H9 (cell line): ENCODE measurements around the gene NUP210L. TPM values are rescaled to one million over a fixed set of nuclear protein-coding genes. Genes with fewer than 3 reads are reported as not detected.

ENCODE experiments used
- DNase-seq: peaks from one replicate; pipeline ENCODE4 v3.0.0-alpha.2; 2017
- H2AFZ ChIP-seq: one replicate; pipeline ENCODE4 v1.6.1; 2013; ENCODE audit warnings: mild to moderate bottlenecking, low read length, control low read depth, moderate library complexity
- H2AK5ac ChIP-seq: 2 replicates; pipeline ENCODE4 v1.6.1; 2013; ENCODE audit warnings: low read length, control low read depth, mixed read lengths; ENCODE audit not compliant: insufficient read length
- H2BK120ac ChIP-seq: one replicate; pipeline ENCODE4 v1.6.1; 2013; ENCODE audit warnings: low read depth, mild to moderate bottlenecking, low read length, control low read depth, inconsistent platforms; ENCODE audit not compliant: poor library complexity, severe bottlenecking
- H2BK12ac ChIP-seq: 2 replicates; pipeline ENCODE4 v1.6.1; 2013; ENCODE audit warnings: low read length, control low read depth, mixed read lengths, low read depth; ENCODE audit not compliant: insufficient read length
- H2BK15ac ChIP-seq: 2 replicates; pipeline ENCODE4 v1.6.1; 2013; ENCODE audit warnings: low read depth, low read length, control low read depth
- H2BK20ac ChIP-seq: one replicate; pipeline ENCODE4 v1.6.1; 2013; ENCODE audit warnings: low read depth, mild to moderate bottlenecking, low read length, control low read depth, inconsistent platforms; ENCODE audit not compliant: poor library complexity, severe bottlenecking
- H2BK5ac ChIP-seq: 2 replicates; pipeline ENCODE4 v1.6.1; 2013; ENCODE audit warnings: low read length, control low read depth, mixed read lengths; ENCODE audit not compliant: insufficient read length
- H3K14ac ChIP-seq: 2 replicates; pipeline ENCODE4 v1.6.1; 2013; ENCODE audit warnings: low read length, control low read depth; ENCODE audit not compliant: insufficient read depth
- H3K18ac ChIP-seq: 2 replicates; pipeline ENCODE4 v1.6.1; 2013; ENCODE audit warnings: low read depth, mild to moderate bottlenecking, mixed read lengths, low read length, control low read depth; ENCODE audit not compliant: insufficient read length
- H3K23ac ChIP-seq: 2 replicates; pipeline ENCODE4 v1.6.1; 2013; ENCODE audit warnings: low read length, control low read depth, mixed read lengths, low read depth; ENCODE audit not compliant: insufficient read length
- H3K23me2 ChIP-seq: 2 replicates; pipeline ENCODE4 v1.6.1; 2013; ENCODE audit warnings: low read depth, mild to moderate bottlenecking, mixed read lengths, low read length, control low read depth; ENCODE audit not compliant: insufficient read length, poor library complexity, severe bottlenecking
- H3K27ac ChIP-seq: 2 replicates; pipeline ENCODE4 v1.5.1; 2013; ENCODE audit warnings: low read length, control low read depth, mixed read lengths, low read depth; ENCODE audit not compliant: insufficient read length
- H3K27me3 ChIP-seq: 2 replicates; pipeline ENCODE4 v1.6.1; 2013; ENCODE audit warnings: low read length, control low read depth, inconsistent platforms; ENCODE audit not compliant: insufficient read depth
- H3K4ac ChIP-seq: 2 replicates; pipeline ENCODE4 v1.6.1; 2013; ENCODE audit warnings: low read depth, mild to moderate bottlenecking, control low read depth, inconsistent platforms, low read length, moderate library complexity
- H3K4me1 ChIP-seq: 2 replicates; pipeline ENCODE4 v1.6.1; 2013; ENCODE audit warnings: low read length, control low read depth, inconsistent platforms; ENCODE audit not compliant: insufficient read depth
- H3K4me2 ChIP-seq: 2 replicates; pipeline ENCODE4 v1.6.1; 2013; ENCODE audit warnings: low read length, control low read depth, mixed read lengths; ENCODE audit not compliant: insufficient read length, insufficient read depth
- H3K56ac ChIP-seq: 2 replicates; pipeline ENCODE4 v1.6.1; 2013; ENCODE audit warnings: low read depth, mild to moderate bottlenecking, mixed read lengths, low read length, control low read depth; ENCODE audit not compliant: insufficient read length
- H3K79me1 ChIP-seq: 2 replicates; pipeline ENCODE4 v1.6.1; 2013; ENCODE audit warnings: low read depth, mild to moderate bottlenecking, moderate library complexity, low read length, control low read depth, inconsistent platforms; ENCODE audit not compliant: insufficient read depth, poor library complexity, severe bottlenecking
- H3K79me2 ChIP-seq: 2 replicates; pipeline ENCODE4 v1.6.1; 2013; ENCODE audit warnings: low read length, control low read depth, inconsistent platforms; ENCODE audit not compliant: insufficient read depth
- H3K9ac ChIP-seq: 2 replicates; pipeline ENCODE4 v1.6.1; 2013; ENCODE audit warnings: low read length, control low read depth, mixed read lengths; ENCODE audit not compliant: insufficient read length; ENCODE audit errors: extremely low read depth
- H3K9me3 ChIP-seq: one replicate; pipeline ENCODE4 v1.6.1; 2013; ENCODE audit warnings: low read depth, low read length, inconsistent platforms; ENCODE audit not compliant: control insufficient read depth
- H3T11ph ChIP-seq: one replicate; pipeline ENCODE4 v1.6.1; 2013; ENCODE audit warnings: mild to moderate bottlenecking, low read length, control low read depth, inconsistent platforms
- H4K20me1 ChIP-seq: one replicate; pipeline ENCODE4 v1.6.1; 2013; ENCODE audit not compliant: control insufficient read depth, insufficient read length, insufficient read depth
- H4K5ac ChIP-seq: 2 replicates; pipeline ENCODE4 v1.6.1; 2013; ENCODE audit warnings: low read depth, mild to moderate bottlenecking, mixed read lengths, low read length, control low read depth; ENCODE audit not compliant: insufficient read length
- H4K8ac ChIP-seq: replicated peaks from 2 replicates; pipeline ENCODE4 v1.6.1; 2013; ENCODE audit warnings: low read length, control low read depth, mixed read lengths, low read depth; ENCODE audit not compliant: insufficient read length
- H4K91ac ChIP-seq: 2 replicates; pipeline ENCODE4 v1.6.1; 2013; ENCODE audit warnings: low read depth, mild to moderate bottlenecking, moderate library complexity, mixed read lengths, low read length, control low read depth; ENCODE audit not compliant: insufficient read length
- H3K27ac Mint-ChIP-seq, 3 experiments: 2 replicates in 2 of 3; 3 replicates in 1 of 3; pipeline ENCODE4 v1.8.0; 2020 to 2021; ENCODE audit warnings: mixed read lengths in 3 of 3, mild to moderate bottlenecking in 1 of 3, moderate library complexity in 1 of 3
- H3K27me3 Mint-ChIP-seq: 2 replicates; pipeline ENCODE4 v1.8.0; 2021; ENCODE audit warnings: low read depth, mild to moderate bottlenecking, moderate library complexity, mixed read lengths
- H3K36me3 Mint-ChIP-seq, 3 experiments: 2 replicates in 2 of 3; 3 replicates in 1 of 3; pipeline ENCODE4 v1.8.0; 2020 to 2021; ENCODE audit warnings: low read depth in 3 of 3, mixed read lengths in 3 of 3; ENCODE audit not compliant: insufficient read depth in 1 of 3
- H3K4me1 Mint-ChIP-seq, 2 experiments: 2 replicates each; pipeline ENCODE4 v1.8.0; 2020; ENCODE audit warnings: mixed read lengths in 2 of 2
- H3K4me3 Mint-ChIP-seq, 2 experiments: 2 replicates in 1 of 2; 3 replicates in 1 of 2; pipeline ENCODE4 v1.8.0; 2020 to 2021; ENCODE audit warnings: mild to moderate bottlenecking in 2 of 2, mixed read lengths in 2 of 2, moderate library complexity in 1 of 2
- H3K9me3 Mint-ChIP-seq, 2 experiments: 2 replicates in 1 of 2; 3 replicates in 1 of 2; pipeline ENCODE4 v1.8.0; 2020; ENCODE audit warnings: mild to moderate bottlenecking in 2 of 2, mixed read lengths in 2 of 2, moderate library complexity in 1 of 2
- WGBS: extraction: QIAGEN DNeasy Blood & Tissue Kit; methylation state at CpG from one replicate; pipeline ENCODE4 v1.1.7; 2013; ENCODE audit warnings: missing lambda C conversion rate, low lambda C conversion rate, mixed read lengths; ENCODE audit not compliant: insufficient read length; ENCODE audit errors: extremely low coverage; 5-methylcytosine and 5-hydroxymethylcytosine counted together
- total RNA-seq: library from RNA; stranded (reverse); gene quantifications from 2 replicates; pipeline ENCODE4 v1.2.1, GENCODE V29; 2021
- TF ChIP-seq, protein P1 (sequence below): fragments of 200-600 bp; sonication (generic); conservative IDR thresholded peaks from 3 replicates; pipeline ENCODE4 v1.8.0; 2021; ENCODE audit warnings: antibody characterized with exemption, mild to moderate bottlenecking

NUP210L gene
- total RNA-seq, 1 experiment from 2014 or later, result 0.04 TPM

DNA sequence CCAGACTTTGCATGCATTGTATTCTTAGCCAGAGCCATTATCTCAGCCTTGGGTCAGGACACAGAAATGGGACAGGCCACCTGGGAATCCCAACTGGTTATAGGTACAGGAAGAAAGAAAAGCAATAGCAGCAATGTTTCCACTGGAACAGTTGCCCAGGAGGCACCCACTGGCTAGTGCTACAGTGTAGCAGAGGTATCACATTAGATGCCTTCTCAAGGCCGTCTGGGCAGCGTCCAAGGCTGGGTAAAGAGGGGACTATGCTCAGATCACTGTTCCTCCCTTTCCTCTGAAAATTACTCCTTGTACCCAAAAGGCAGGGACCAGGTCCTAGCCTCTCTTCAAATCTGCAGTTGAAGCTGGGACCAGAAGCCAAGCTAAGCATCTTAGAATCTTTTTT, 184.5 kb downstream of the NUP210L start:
- Histone ChIP-seq H2BK20ac (no peak overlapping the region), H3K18ac (no peak overlapping the region), H4K20me1 (no peaks in the 10 kb centered on the region), H4K8ac (no peak overlapping the region), H3K79me2 (no peaks in the 10 kb centered on the region), H3K9me3 (no peaks in the 10 kb centered on the region), H3K27ac (no peak overlapping the region), H2BK120ac (no peak overlapping the region), H4K5ac (no peak overlapping the region), H4K91ac (no peak overlapping the region), H3K23ac (no peak overlapping the region), H3K23me2 (peaks cover 5% of the 10 kb centered on the region), H3K56ac (no peak overlapping the region), H3K4me2 (no peak overlapping the region), H3K4ac (no peak overlapping the region), H3K27me3 (no peaks in the 10 kb centered on the region), H2AFZ (no peak overlapping the region), H3K79me1 (no peaks in the 10 kb centered on the region), H3K4me1 (no peaks in the 10 kb centered on the region), H3K14ac (no peak overlapping the region), H2BK15ac (no peak overlapping the region), H2BK12ac (no peak overlapping the region), H3T11ph (no peak overlapping the region), H2BK5ac (no peak overlapping the region), H3K9ac (no peak overlapping the region), H2AK5ac (no peak overlapping the region)
- no CpG with 5 or more reads among the region's 2 CpGs for WGBS
- DNase-seq, result no peak
- Mint-ChIP-seq H3K36me3 (peaks cover 20 to 40% (median 38%) of the 10 kb centered on the region in 3 experiments), H3K27me3 (no peaks in the 10 kb centered on the region), H3K9me3 (peaks cover 0 to 4% of the 10 kb centered on the region in 2 experiments; a peak in 1 of 5 replicates), H3K4me1 (peaks cover 24 to 33% of the 10 kb centered on the region in 2 experiments), H3K4me3 (peak overlapping the region in 1 of 2 experiments; percentile 50; a peak in 2 of 5 replicates), H3K27ac (peak overlapping the region in 1 of 3 experiments; percentile 87; a peak in 1 of 7 replicates)
- TF ChIP-seq, protein P1, sequence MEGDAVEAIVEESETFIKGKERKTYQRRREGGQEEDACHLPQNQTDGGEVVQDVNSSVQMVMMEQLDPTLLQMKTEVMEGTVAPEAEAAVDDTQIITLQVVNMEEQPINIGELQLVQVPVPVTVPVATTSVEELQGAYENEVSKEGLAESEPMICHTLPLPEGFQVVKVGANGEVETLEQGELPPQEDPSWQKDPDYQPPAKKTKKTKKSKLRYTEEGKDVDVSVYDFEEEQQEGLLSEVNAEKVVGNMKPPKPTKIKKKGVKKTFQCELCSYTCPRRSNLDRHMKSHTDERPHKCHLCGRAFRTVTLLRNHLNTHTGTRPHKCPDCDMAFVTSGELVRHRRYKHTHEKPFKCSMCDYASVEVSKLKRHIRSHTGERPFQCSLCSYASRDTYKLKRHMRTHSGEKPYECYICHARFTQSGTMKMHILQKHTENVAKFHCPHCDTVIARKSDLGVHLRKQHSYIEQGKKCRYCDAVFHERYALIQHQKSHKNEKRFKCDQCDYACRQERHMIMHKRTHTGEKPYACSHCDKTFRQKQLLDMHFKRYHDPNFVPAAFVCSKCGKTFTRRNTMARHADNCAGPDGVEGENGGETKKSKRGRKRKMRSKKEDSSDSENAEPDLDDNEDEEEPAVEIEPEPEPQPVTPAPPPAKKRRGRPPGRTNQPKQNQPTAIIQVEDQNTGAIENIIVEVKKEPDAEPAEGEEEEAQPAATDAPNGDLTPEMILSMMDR, result no peak
